Measurements from ENCODE around the gene SNCAIP.

- TF ChIP-seq, protein P1, sequence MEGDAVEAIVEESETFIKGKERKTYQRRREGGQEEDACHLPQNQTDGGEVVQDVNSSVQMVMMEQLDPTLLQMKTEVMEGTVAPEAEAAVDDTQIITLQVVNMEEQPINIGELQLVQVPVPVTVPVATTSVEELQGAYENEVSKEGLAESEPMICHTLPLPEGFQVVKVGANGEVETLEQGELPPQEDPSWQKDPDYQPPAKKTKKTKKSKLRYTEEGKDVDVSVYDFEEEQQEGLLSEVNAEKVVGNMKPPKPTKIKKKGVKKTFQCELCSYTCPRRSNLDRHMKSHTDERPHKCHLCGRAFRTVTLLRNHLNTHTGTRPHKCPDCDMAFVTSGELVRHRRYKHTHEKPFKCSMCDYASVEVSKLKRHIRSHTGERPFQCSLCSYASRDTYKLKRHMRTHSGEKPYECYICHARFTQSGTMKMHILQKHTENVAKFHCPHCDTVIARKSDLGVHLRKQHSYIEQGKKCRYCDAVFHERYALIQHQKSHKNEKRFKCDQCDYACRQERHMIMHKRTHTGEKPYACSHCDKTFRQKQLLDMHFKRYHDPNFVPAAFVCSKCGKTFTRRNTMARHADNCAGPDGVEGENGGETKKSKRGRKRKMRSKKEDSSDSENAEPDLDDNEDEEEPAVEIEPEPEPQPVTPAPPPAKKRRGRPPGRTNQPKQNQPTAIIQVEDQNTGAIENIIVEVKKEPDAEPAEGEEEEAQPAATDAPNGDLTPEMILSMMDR (conservative IDR thresholded peaks at IDR 0.05 in 1 of 2, IDR thresholded peaks at IDR 0.05 in 1 of 2; ENCODE audit: extremely low read depth in 1 of 2, insufficient read depth in 1 of 2, low read depth in 1 of 2, low read length in 2 of 2): no peak
- no peak for TF ChIP-seq EZH2 (IDR thresholded peaks at IDR 0.05; ENCODE audit: borderline replicate concordance, low read length)
These were observed 80.8 kb downstream of the SNCAIP start for GRCh38 chr5:122392824-122393223.

Measured in mammary epithelial cell (primary cell).